K562 (cell line): ENCODE measurements around the gene TRNP1.

ENCODE experiments used
- HDAC2 ChIP-seq: fragments of 450-650 bp; IDR thresholded peaks from 2 replicates; pipeline ENCODE4 v1.6.1; 2016; ENCODE audit warnings: mild to moderate bottlenecking
- TF ChIP-seq, protein P1 (sequence below): fragments of 150-350 bp; IDR thresholded peaks from 2 replicates; pipeline ENCODE4 v1.6.1; 2014; ENCODE audit warnings: low read depth, mild to moderate bottlenecking, low read length, borderline replicate concordance
- TF ChIP-seq, protein P2 (sequence below), 2 experiments: fragments of 150-350 bp in 1 of 2; IDR thresholded peaks; 2 replicates each; pipeline ENCODE4 v1.6.1; 2012 to 2016; ENCODE audit warnings: low read depth in 2 of 2, low read length in 2 of 2, mild to moderate bottlenecking in 1 of 2, moderate library complexity in 1 of 2

DNA sequence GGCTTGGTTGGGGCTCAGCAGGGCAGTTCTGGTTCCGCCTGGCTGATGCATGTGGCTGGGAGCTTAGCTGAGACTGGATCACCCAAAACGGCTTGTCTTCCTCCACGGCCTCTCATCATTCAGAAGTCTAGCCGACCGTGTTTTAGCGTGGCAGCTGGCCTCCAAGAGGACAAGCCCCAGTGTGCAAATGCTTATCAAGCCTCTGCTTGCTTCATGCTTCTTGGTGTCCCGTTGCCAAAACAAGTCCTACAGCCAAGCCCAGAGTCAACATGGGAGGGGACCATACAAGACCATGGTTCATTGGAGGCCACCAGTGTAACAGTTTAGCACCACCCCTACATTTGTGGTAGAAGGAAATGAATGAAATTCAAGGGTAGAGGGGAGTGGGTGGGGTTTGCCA, 22.7 kb upstream of the TRNP1 start:
- TF ChIP-seq, protein P1, sequence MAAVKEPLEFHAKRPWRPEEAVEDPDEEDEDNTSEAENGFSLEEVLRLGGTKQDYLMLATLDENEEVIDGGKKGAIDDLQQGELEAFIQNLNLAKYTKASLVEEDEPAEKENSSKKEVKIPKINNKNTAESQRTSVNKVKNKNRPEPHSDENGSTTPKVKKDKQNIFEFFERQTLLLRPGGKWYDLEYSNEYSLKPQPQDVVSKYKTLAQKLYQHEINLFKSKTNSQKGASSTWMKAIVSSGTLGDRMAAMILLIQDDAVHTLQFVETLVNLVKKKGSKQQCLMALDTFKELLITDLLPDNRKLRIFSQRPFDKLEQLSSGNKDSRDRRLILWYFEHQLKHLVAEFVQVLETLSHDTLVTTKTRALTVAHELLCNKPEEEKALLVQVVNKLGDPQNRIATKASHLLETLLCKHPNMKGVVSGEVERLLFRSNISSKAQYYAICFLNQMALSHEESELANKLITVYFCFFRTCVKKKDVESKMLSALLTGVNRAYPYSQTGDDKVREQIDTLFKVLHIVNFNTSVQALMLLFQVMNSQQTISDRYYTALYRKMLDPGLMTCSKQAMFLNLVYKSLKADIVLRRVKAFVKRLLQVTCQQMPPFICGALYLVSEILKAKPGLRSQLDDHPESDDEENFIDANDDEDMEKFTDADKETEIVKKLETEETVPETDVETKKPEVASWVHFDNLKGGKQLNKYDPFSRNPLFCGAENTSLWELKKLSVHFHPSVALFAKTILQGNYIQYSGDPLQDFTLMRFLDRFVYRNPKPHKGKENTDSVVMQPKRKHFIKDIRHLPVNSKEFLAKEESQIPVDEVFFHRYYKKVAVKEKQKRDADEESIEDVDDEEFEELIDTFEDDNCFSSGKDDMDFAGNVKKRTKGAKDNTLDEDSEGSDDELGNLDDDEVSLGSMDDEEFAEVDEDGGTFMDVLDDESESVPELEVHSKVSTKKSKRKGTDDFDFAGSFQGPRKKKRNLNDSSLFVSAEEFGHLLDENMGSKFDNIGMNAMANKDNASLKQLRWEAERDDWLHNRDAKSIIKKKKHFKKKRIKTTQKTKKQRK: no peak
- no peak for TF ChIP-seq HDAC2
- TF ChIP-seq, protein P2, sequence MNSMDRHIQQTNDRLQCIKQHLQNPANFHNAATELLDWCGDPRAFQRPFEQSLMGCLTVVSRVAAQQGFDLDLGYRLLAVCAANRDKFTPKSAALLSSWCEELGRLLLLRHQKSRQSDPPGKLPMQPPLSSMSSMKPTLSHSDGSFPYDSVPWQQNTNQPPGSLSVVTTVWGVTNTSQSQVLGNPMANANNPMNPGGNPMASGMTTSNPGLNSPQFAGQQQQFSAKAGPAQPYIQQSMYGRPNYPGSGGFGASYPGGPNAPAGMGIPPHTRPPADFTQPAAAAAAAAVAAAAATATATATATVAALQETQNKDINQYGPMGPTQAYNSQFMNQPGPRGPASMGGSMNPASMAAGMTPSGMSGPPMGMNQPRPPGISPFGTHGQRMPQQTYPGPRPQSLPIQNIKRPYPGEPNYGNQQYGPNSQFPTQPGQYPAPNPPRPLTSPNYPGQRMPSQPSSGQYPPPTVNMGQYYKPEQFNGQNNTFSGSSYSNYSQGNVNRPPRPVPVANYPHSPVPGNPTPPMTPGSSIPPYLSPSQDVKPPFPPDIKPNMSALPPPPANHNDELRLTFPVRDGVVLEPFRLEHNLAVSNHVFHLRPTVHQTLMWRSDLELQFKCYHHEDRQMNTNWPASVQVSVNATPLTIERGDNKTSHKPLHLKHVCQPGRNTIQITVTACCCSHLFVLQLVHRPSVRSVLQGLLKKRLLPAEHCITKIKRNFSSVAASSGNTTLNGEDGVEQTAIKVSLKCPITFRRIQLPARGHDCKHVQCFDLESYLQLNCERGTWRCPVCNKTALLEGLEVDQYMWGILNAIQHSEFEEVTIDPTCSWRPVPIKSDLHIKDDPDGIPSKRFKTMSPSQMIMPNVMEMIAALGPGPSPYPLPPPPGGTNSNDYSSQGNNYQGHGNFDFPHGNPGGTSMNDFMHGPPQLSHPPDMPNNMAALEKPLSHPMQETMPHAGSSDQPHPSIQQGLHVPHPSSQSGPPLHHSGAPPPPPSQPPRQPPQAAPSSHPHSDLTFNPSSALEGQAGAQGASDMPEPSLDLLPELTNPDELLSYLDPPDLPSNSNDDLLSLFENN (IDR thresholded peaks at IDR 0.05; ENCODE audit: low read depth in 2 of 2, low read length in 2 of 2): no peak
